ENCODE results near the gene FARP2.

GRCh38 chr2:241465543-241465942 is 109.5 kb downstream of the FARP2 start:
- TF ChIP-seq POLR2A (IDR thresholded peaks at IDR 0.05), result no peak
- no peak for TF ChIP-seq EP300 (IDR thresholded peaks at IDR 0.05; ENCODE audit: low read depth)
- no peak for TF ChIP-seq CTCF (IDR thresholded peaks at IDR 0.05)
